PFSK-1 (cell line): Measurements from ENCODE around the gene LRRC27.

Source experiments
- FOXP2 ChIP-seq: optimal IDR thresholded peaks from 2 replicates; pipeline ENCODE3; 2011; ENCODE audit warnings: borderline replicate concordance, control low read depth, inconsistent platforms; ENCODE audit not compliant: insufficient read depth; ENCODE audit errors: extremely low read length, extremely low read depth
- POLR2AphosphoS5 ChIP-seq: IDR thresholded peaks from 2 replicates; pipeline ENCODE4 v1.6.1; 2012; ENCODE audit warnings: low read depth, mild to moderate bottlenecking, control low read depth, low read length, moderate library complexity
- REST ChIP-seq, 2 experiments: IDR thresholded peaks; 2 replicates each; pipeline versions ENCODE4 v1.6.1 to v1.8.0; 2011 to 2012; ENCODE audit warnings: low read depth in 2 of 2, low read length in 2 of 2, control low read depth in 1 of 2, inconsistent platforms in 1 of 2, mild to moderate bottlenecking in 1 of 2, moderate library complexity in 1 of 2; ENCODE audit not compliant: insufficient read depth in 1 of 2
- SIN3A ChIP-seq: IDR thresholded peaks from 2 replicates; pipeline ENCODE4 v1.6.1; 2012; ENCODE audit warnings: mild to moderate bottlenecking, low read length, moderate library complexity, borderline replicate concordance; ENCODE audit not compliant: insufficient read depth
- TAF1 ChIP-seq: IDR thresholded peaks from 2 replicates; pipeline ENCODE4 v1.6.1; 2012; ENCODE audit warnings: low read length, control low read depth, borderline replicate concordance; ENCODE audit not compliant: insufficient read depth

Gene LRRC27

DNA sequence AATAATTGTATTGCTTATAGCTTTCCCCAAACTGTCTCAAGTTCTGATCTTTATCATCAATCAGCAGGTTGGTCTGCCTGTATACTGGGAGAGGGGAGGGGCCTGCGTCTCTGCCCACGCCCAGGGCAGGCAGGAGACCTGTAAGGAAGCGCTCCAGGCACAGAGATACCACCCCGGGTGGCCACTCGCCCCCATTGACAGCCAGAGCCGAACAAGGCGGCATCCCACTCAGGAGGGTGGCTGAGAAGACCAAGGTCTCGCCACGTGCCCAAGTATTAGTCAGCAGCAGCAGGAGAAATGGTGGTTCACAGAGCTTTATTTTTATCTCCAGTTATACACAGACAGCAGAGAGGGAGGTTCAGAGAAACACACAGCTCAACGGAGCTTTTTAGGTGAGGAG, 31.4 kb upstream of the LRRC27 start:
- no peak for TF ChIP-seq TAF1
- no peak for TF ChIP-seq FOXP2
- TF ChIP-seq SIN3A = no peak
- TF ChIP-seq POLR2AphosphoS5 = no peak
- TF ChIP-seq REST (IDR thresholded peaks at IDR 0.05; ENCODE audit: insufficient read depth in 1 of 2, low read depth in 2 of 2, low read length in 2 of 2) = no peak

- TF ChIP-seq TAF1 = no peak
- TF ChIP-seq SIN3A = no peak
- TF ChIP-seq POLR2AphosphoS5 = no peak
- no peak for TF ChIP-seq REST (IDR thresholded peaks at IDR 0.05; ENCODE audit: insufficient read depth in 1 of 2, low read depth in 2 of 2, low read length in 2 of 2)
- TF ChIP-seq FOXP2 = no peak
Observed at GRCh38 chr10:132301371-132302330, 30.3 kb upstream of the LRRC27 start.

GRCh38 chr10:132302421-132303310, 29.3 kb upstream of the LRRC27 start:
- TF ChIP-seq FOXP2 = no peak
- TF ChIP-seq TAF1 = no peak
- TF ChIP-seq REST (IDR thresholded peaks at IDR 0.05; ENCODE audit: insufficient read depth in 1 of 2, low read depth in 2 of 2, low read length in 2 of 2) = no peak
- TF ChIP-seq SIN3A = no peak
- TF ChIP-seq POLR2AphosphoS5 = no peak

GRCh38 chr10:132303361-132304115, 28.5 kb upstream of the LRRC27 start:
- TF ChIP-seq REST (IDR thresholded peaks at IDR 0.05; ENCODE audit: insufficient read depth in 1 of 2, low read depth in 2 of 2, low read length in 2 of 2) (no peak), FOXP2 (no peak), POLR2AphosphoS5 (no peak), TAF1 (no peak), SIN3A (no peak)
